HG03108 (cell line): ENCODE measurements around the gene PERM1.
"Not testable (repeated sequence)": the region's sequence is repeated elsewhere in the genome, so short reads cannot be mapped to it uniquely, and the experiment has no call there.

Experiments
- ATAC-seq: cut with Tn5 transposase; IDR thresholded peaks from one replicate; pipeline ENCODE4 v1.9.1; 2021; ENCODE audit warnings: moderate library complexity; ENCODE audit not compliant: unreplicated experiment

PERM1 gene

DNA sequence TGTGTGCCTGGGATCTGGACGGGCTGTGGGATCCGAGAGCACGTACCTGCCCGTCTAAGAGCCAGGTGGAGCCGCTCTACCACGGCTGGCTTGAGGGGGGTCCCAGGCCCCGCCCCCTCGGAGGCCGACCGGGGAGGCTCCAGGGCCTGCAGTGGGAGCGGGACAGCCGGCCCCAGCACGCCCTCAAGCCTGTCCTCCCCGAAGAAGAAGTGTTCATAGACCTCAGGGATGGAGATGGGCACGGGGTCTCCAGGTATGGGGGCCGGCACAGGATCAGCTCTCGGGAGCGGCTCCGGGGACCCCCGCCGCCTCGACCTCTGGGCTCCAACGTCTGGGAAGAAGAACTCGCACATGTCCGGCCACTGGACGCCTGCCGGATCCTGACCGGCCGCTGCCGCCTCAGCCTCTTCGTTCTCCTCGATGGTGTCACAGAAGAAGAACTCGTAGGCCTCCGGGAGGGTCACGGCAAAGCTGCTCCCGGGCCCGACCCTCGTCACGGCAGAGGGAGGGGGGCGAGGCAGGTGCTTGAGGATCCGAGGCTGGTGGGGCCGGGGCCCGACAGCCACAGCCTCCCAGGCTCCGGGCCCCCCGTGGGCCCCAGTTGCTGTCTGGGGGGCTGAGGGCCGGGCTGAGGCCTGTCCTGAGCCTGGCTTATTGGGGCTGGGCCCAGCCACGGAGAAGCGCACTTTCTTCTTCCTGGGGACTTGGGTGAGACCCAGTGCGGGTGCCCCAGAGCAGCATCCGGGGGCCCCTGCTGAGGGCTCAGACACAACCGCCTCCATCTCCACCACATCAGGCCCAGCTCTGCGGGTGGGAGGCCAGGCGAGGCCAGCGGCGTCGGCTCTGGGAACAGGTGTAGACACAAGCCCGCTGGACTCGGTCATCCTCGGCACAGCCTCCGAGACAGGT is 2.8 kb downstream of the PERM1 start:
- no peak for ATAC-seq

DNA sequence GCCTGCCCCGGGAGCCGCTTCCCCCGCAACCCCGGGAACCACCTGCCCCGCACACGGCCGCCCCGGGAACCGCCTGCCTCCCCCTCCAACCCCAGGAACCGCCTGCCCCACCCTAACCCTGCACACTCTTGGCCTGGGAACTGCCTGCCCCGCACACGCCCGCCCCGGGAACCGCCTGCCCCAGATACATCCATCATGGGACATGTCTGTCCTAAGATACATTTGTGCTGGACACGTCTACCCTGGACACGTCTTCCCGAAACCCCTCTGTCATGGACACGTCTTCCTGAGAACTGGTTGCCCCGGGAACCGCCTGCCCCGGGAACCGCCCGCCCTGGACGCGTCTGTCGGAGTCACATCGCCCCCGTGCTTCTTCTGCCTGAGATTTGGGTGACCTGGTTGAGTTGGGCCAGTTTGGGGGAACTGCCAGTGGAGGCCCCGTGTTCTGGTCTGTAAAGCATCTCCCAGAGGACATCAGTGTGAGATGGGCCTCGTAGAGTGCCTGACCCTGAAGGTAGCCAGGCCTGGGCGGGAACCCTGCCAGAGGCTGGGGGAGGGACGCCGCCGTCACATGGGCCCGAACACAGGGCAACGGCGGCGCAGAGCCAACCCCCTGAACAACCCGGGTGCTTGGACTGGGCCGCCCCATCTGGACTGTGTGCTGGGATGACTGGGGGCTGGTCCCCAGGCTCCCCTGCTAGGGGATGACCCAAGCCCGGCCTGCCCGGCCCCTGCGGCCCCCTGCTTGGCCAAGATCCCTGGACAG is 3.6 kb downstream of the PERM1 start:
- ATAC-seq: no peak

- ATAC-seq: not testable (repeated sequence)
Measured at GRCh38 chr1:976791-977190, 5.1 kb downstream of the PERM1 start.

DNA sequence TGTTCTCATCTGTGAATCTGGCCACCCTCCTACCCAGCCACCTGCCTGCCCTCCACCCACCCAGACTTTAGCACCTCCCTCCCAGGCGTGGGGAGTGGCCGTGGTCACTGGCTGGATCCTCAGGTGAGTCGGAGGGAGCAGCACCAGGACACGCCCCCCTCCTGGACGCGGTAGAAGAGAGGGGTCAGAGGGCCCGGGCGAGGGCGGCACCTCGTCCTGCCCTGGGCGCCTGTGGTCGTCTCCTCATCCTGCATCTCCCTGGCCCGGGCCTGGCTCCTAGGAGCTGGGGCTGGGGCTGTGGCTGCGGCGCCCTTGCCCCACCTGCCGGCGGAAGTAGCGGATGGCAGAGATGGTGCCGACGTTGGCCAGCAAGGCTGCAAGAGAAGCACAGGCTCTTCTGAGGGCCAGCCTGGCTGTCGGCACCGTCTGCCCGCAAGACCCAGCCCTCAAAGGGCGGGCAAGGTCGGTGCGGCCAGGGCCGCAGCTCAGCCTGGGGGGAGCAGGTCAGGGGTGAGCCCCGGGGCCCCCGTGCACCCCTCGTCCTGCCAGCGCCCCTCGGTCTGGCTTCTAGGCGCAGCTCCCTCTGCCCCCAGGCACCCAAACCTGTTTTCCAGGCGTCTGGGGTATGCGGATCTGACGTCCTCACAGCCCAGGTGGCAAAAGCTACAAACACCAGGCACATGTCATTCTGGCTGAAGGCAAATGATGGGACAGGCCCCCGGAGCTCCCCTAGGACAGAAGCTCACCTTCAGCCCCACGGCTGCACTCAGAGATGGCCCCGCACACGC is 5.8 kb downstream of the PERM1 start:
- ATAC-seq: peak; percentile 59

DNA sequence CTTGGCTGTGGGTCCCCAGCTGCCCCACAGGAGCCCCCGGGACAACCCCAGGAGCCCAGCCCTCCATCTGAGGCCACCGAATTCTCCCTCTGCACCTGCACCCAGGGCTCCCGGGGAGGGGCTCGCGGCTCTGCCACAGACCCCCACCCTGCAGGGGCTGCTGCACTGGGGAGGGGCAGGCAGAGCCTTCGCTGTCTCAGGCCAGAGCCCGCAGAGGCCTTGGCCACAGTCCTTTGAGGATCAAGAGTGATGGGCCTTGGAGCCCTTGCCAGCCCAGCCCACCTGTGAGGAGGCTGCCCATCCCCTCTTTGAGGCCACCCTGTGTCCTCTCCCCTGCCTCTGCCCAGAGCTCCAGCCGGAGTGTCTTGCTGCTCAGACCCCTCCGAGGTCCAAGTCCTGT is 6.5 kb downstream of the PERM1 start:
- no peak for ATAC-seq

- ATAC-seq: no peak
Measured at GRCh38 chr1:974687-975328, 7.1 kb downstream of the PERM1 start.

- ATAC-seq: no peak
Measured at GRCh38 chr1:974293-974640, 7.6 kb downstream of the PERM1 start.

DNA sequence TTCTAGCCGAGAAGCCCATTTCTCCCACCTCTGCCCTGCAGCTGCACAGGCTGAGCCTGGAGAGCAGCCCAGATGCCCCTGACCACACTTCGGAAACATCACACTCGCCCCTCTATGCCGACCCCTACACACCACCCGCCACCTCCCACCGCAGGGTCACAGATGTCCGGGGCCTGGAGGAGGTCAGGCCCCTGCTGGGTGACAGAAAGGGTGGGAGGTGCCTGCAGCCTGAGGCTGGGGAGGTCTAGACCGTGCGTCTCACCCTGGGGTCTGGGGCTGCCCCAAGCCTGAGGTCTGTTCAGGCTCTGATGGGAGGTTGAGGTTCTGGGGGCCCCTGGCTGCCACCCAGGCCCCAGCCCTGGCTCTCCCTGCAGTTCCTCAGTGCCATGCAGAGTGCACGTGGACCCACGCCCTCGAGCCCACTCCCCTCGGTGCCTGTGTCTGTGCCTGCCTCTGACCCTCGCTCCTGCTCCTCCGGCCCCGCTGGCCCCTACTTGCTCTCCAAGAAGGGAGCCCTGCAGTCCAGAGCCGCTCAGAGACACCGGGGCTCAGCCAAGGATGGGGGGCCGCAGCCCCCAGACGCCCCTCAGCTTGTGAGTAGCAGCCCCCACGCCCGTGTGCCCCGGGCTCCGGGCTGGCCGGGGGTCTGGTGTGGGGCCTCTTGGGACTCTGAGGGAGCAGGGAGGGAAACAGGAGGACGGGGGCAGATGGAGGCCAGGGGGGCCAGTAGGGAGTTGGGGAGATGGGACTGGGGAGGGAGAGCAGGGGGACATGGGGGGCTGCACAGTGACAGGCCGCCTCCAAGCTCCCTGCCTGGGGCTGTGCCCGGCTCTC is 8.2 kb downstream of the PERM1 start:
- no peak for ATAC-seq

GRCh38 chr1:972726-973458 is 9.0 kb downstream of the PERM1 start:
- no peak for ATAC-seq

DNA sequence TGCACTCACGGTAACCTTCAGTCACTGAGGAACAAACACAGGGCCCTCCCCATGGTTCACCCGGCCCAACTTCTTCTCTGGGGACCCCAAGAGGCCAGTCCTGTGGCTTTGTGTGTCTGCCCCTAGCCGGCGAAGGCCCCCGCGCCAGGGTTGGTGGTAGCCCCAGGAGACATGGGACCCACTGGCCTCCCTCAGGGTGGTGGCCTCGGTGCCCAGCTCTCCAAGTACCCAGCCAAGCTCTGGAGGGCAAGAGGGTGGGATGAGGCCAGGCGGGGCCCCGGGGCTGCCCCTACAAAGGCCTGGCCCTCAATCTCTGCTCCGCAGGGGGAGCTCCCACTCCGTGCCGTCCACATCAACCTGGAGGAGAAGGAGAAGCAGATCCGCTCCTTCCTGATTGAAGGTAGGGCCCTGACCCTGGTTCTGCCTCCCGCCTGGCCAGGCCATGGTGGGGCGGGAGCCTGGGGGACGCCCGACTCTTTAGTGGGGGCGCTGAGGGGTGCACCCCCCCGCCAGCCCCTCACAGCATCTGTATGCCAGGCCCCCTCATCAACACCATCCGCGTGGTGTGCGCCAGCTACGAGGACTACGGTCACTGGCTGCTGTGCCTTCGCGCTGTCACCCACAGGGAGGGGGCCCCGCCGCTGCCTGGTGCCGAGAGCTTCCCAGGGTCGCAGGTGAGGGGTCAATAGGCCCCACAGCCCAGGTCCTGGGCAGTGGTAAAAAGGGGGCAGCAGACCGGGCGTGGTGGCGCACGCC is 10.0 kb downstream of the PERM1 start:
- no peak for ATAC-seq

GRCh38 chr1:970973-971730 is 10.7 kb downstream of the PERM1 start:
- no peak for ATAC-seq

DNA sequence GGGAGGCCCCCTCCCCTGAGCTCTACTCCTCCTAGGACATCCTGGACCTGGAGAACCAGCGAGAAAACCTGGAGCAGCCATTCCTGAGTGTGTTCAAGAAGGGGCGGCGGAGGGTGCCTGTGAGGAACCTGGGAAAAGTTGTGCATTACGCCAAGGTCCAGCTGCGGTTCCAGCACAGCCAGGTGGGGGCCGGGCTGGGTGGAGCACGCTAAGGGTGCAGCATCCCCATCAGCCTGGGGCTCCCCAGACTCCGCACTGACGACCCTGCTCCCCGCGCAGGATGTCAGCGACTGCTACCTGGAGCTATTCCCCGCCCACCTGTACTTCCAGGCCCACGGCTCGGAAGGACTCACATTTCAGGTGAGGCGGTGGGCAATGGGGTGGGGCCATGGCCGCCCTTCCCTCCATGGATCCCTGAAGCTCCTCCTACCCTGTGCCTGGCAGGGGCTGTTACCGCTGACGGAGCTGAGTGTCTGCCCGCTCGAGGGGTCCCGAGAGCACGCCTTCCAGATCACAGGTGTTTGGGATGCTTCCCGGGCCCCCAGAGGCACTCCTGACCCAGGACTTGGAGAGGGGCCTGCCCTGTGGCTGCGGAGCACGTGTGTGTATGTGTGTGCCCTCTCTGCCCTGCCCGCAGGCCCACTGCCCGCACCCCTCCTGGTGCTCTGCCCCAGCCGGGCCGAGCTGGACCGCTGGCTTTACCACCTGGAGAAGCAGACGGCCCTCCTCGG is 11.5 kb downstream of the PERM1 start:
- no peak for ATAC-seq

DNA sequence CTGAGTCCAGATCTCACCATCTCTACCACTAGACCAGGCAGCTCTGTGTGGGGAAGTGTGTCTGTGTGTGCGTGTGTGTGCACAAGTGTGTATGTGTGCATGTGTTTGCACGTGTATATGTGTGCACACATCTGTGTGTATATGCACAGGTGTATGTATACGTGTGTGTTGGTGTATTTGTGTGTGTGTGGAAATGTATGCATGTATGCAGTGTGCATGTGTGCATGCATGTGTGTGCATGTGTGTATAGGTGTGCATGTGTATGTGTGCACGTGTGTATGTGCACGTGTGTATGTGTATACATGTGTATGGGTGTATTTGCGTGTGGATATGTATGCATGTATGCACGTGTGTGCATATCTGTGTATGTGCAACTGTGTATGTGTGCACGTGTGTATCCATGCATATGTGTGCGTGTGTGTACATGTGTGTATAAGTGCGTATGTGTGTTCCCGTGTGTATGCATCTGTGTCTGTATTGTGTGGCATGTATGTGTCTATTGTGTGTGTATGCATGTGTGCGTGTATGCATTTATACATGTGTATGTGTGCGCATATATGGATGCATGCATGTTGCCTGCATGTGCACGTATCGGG is 12.5 kb downstream of the PERM1 start:
- no peak for ATAC-seq

GRCh38 chr1:967466-968343 is 14.2 kb downstream of the PERM1 start:
- ATAC-seq: no peak

- peak; percentile 65 for ATAC-seq
Measured at GRCh38 chr1:966704-967300, 15.1 kb downstream of the PERM1 start.
